Skin epidermis (tissue), 12 donors: Measurements from ENCODE around the gene LRRC8E.

ENCODE experiments used
- H3K27ac ChIP-seq, 21 experiments: fragments of 200-600 bp; sonication (generic) in 11 of 21; one replicate each; pipeline ENCODE4 v1.5.0; 2020; ENCODE audit warnings: mild to moderate bottlenecking in 3 of 21, inconsistent platforms in 2 of 21, moderate library complexity in 2 of 21
- H3K4me3 ChIP-seq, 7 experiments: fragments of 200-600 bp; sonication (generic) in 2 of 7; one replicate each; pipeline ENCODE4 v1.5.0; 2020; ENCODE audit warnings: inconsistent platforms in 2 of 7, mild to moderate bottlenecking in 2 of 7, moderate library complexity in 1 of 7

The LRRC8E gene

DNA sequence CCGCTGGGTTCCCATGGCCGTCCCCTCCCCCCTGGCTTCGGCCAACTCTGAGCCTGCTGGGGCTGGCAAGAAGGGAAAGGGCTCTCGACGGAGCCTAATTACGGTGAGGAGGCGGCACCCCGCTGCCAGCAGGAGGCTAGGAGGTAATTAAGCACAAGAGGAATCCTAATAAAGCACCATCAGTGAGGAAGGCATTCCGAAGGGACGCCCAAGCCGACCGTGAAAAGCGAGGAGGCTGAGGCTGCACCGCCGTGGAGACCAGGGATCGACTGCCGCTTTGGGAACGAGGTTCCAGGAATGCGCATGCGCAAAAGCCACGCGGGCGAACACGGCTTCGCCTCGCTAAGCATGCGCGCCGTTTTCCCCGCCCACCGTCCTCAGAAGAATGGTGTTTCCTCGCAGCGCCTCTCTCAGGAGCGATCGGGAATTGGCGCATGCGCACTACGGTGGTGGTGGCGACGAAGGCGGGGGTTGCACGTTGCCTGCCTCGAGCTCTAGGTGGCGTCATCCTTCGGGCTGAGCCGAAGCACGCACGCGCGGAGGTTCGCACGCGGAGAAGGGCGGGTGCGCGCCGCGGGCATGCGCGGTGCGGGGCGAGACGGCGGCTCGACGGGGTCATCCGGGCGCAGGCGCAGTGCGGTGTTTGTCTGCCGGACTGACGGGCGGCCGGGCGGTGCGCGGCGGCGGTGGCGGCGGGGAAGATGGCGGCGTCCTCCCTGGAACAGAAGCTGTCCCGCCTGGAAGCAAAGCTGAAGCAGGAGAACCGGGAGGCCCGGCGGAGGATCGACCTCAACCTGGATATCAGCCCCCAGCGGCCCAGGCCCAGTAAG, 15.1 kb downstream of the LRRC8E start, which contains the start of gene MAP2K7:
Gene MAP2K7 (plus strand): TSS at position 634 of the 830 bp plus-strand sequence. CDS start 68 bp downstream, at position 702.
- H3K27ac ChIP-seq: peak within 1 kb of the TSS; percentile 64 to 95 (median 91)

GRCh38 chr19:7904074-7905020, 16.0 kb downstream of the LRRC8E start:
- peak overlapping the region; percentile 61 to 91 (median 83) for H3K4me3 ChIP-seq
- peak overlapping the region; percentile 28 to 95 (median 89) for H3K27ac ChIP-seq

More for the DNA sequence above, 15.1 kb downstream of the LRRC8E start, which contains the start of gene MAP2K7:
- peak within 1 kb of the TSS; percentile 61 to 91 (median 83) for H3K4me3 ChIP-seq

- H3K4me3 ChIP-seq: peak overlapping the region in 2 of 7 experiments; percentile 88 to 91
These were observed 17.0 kb downstream of the LRRC8E start for GRCh38 chr19:7905268-7905667.

GRCh38 chr19:7905859-7906258, 17.5 kb downstream of the LRRC8E start:
- Histone ChIP-seq H3K27ac (no peak overlapping the region), H3K4me3 (no peak overlapping the region)

More at GRCh38 chr19:7905268-7905667, 17.0 kb downstream of the LRRC8E start:
- H3K27ac ChIP-seq: peak overlapping the region in 1 of 21 experiments; percentile 90

DNA sequence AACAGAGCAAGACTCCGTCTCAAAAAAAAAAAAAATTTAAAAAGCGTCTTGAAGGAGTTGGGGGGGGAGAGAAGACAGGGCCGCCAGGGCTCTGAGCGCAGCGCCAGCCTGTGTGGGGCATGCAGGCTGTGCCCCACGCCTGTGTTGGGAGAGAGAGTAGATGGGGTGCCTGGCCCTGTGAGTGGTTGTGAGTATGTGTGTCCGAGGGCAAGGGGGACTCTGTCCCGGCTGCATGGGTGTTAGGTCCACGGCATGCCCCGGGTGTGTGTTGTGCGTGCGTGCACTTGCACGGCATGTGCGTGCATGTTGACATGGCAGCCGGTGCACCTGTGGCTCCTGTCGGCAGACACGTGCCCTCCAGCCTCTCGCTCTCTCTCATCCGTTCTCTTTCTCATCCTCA, 18.8 kb downstream of the LRRC8E start:
- no peak overlapping the region for H3K4me3 ChIP-seq
- H3K27ac ChIP-seq: no peak overlapping the region

GRCh38 chr19:7907544-7907943, 19.2 kb downstream of the LRRC8E start:
- no peak overlapping the region for H3K4me3 ChIP-seq
- H3K27ac ChIP-seq: no peak overlapping the region

DNA sequence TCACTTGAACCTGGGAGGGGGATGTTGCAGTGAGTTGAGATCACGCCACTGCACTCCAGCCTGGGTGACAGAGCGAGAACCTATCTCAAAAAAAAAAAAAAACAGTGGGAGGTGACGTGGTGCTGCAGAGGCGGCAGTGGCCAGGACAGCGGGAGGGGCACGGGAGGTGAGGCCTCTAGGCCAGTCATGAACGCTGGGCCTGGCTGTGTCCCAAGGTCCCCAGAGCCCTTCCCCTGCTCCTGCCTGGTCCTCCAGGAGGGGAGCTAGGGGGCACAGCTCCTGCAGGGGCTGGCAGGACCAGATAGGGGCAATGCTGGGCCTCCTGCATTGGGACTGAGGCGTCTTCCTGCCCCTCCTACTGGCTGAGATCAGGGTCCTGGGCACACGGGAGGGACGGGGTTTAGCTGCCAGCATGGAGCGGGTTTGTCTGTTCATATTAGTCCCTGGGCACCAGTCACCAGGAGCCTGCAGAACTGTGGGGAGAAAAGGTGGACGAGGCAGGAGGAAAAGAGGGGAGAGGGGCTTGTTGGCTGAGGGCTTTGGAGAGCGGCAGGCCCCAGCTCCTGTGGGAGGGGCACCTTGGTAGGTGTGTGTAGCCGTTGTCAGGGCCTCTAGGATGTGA, 19.9 kb downstream of the LRRC8E start:
- H3K27ac ChIP-seq: no peak overlapping the region
- no peak overlapping the region for H3K4me3 ChIP-seq

DNA sequence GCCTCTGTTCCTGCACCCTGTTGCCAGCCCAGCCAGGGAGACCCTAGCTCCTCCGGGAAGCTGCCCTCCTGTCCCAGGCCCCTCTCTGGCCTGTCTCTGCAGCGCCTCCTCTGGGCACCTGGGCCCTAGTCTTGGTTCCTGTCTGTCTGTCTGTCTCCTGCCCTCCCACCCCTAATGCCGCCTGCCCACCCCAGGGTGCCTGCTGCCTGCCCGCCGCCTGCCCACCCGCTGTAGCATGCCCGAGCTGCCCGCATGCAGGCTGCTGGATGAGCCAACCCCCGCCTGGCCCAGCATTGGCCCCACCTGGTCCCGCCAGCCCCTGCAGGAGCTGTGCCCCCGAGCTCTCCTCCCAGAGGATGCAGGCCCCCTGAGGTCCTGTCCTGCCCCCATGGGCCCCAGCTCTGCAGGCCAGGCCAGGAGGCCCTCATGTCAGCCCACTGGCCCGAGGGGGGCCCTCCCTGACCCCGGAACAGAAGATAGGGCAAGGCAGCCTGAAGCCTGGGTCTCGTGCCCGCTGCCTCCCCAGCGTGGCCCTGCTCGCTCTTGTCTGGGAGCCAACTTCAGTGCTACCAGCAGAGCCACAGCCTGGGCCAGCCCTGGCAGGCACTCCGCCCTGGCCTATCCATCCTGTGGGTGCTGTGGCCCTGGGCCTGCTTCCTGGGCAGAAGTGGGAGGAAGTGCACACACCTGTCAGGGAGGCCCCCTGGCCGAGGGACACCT, 20.6 kb downstream of the LRRC8E start:
- no peak overlapping the region for H3K4me3 ChIP-seq
- no peak overlapping the region for H3K27ac ChIP-seq

DNA sequence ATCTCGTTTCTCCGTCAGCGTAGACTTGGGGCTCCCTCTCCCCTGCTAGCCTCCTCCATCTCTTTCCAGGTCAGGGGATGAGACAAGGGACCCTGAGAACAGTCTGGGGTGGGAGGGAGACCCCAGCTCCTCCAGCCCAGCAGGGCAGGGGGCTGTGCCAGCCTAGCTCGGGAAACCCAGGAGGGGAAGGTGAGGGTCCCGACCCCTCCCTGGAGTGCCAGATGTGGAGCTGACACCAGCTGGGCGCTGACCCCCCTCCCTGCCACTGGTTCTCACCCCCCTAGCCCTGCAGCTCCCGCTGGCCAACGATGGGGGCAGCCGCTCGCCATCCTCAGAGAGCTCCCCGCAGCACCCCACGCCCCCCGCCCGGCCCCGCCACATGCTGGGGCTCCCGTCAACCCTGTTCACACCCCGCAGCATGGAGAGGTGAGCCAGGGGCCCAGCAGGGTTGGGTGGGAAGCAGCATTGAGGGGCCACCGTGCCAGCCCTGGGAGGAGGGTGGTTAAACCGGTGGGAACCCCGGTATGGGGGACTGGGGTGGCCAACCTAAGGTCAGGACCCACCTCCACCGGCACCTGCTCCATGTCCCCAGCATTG, 21.3 kb downstream of the LRRC8E start:
- Histone ChIP-seq H3K27ac (no peak overlapping the region), H3K4me3 (no peak overlapping the region)

DNA sequence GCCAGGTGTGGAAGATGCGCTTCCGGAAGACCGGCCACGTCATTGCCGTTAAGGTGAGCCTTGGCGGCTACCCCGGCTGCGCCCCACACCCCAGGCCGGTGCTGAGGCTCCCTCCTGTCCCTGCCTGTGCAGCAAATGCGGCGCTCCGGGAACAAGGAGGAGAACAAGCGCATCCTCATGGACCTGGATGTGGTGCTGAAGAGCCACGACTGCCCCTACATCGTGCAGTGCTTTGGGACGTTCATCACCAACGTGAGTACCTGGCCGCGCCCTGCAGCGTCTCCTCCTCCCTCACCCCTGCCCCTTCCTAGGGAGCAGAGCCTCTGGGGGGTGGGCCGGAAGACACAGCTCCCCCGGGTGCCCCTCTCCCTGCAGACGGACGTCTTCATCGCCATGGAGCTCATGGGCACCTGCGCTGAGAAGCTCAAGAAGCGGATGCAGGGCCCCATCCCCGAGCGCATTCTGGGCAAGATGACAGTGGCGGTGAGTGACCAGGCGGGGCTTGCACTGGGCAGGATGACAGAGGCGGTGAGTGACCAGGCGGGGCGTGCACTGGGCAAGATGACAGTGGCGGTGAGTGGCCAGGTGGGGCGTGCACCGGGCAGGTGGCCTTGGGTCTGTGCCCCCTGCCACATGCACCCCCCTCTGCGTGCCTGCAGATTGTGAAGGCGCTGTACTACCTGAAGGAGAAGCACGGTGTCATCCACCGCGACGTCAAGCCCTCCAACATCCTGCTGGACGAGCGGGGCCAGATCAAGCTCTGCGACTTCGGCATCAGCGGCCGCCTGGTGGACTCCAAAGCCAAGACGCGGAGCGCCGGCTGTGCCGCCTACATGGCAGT, 22.2 kb downstream of the LRRC8E start:
- H3K4me3 ChIP-seq: no peak overlapping the region
- H3K27ac ChIP-seq: no peak overlapping the region

GRCh38 chr19:7911508-7912143, 23.3 kb downstream of the LRRC8E start:
- Histone ChIP-seq H3K27ac (no peak overlapping the region), H3K4me3 (no peak overlapping the region)

DNA sequence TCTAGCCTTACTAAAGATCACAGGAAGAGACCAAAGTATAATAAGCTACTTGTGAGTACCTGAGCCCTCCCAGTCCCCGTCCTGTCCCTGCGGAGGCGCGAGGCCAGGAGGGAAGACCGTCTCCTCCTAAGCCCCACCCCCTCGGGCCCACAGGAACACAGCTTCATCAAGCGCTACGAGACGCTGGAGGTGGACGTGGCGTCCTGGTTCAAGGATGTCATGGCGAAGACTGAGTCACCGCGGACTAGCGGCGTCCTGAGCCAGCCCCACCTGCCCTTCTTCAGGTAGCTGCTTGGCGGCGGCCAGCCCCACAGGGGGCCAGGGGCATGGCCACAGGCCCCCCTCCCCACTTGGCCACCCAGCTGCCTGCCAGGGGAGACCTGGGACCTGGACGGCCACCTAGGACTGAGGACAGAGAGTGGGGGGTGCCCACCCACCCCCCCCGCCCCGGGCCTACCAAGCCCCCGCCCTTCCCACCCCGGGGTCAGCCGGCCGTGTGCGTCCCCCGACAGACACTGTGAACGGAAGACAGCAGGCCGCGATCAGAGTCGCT, 23.9 kb downstream of the LRRC8E start:
- Histone ChIP-seq H3K4me3 (no peak overlapping the region), H3K27ac (no peak overlapping the region)

DNA sequence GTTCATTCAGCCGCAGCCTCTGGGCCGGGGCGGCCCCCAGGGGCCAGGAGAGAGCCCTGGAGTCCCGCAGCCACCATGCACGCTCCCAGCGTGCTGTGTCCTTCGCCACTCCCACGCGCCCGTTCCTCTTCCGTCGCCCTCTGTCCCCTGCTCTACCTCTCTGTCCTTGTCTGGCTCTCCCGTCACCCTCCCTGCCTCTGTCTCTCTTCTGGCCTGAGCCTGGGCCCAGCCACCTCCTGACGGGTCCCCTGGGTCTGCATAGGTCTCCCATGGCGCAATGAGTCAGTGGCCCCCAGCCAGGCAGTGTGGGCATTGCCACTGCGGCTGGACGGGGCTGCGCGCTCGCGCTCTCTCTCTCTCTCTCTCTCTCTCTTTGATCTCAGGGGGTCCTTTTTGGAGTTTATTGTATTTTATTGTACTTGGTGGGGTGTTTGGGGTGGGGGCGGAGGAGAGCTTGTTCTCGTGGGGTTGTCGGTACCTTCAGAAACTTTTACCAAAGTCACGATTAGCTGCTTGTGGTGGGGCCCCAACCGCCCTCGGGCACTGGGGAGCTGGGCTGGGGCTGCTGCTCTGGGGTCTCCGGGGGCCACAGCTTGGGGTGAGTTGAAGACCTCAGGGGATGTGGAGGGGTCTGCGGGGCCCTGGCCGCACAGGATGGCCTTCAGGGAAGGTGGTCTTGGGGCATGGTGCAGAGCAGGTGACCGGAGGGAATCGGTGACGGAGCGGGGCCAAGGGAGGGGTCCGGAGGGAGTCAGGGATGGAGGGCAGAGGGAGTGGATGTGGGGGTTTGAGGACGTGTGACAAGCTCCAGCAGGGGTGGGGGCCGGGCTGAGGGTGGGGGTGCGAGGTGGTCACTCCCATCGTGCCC, 24.6 kb downstream of the LRRC8E start:
- H3K4me3 ChIP-seq: no peak overlapping the region
- H3K27ac ChIP-seq: no peak overlapping the region

DNA sequence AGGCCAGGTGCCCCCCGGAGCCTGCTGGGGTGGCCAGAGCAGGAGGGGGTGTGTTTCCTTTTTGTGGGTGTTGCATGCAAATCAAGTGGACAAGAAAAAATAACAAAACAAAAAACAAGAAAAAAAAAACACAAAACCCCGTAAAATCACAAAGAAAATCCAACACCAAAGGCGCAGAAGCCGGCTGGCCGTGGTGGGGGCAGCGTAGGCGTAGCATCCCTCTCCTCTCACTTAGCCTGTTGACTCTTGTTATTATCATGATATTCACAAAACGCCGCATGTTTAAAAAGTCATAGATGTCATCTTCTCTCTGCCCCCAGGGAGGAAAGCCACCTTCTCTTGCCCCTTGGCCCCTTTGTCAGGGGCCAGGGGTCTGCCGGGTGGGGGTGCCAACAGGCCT, 25.3 kb downstream of the LRRC8E start:
- Histone ChIP-seq H3K27ac (no peak overlapping the region), H3K4me3 (no peak overlapping the region)

DNA sequence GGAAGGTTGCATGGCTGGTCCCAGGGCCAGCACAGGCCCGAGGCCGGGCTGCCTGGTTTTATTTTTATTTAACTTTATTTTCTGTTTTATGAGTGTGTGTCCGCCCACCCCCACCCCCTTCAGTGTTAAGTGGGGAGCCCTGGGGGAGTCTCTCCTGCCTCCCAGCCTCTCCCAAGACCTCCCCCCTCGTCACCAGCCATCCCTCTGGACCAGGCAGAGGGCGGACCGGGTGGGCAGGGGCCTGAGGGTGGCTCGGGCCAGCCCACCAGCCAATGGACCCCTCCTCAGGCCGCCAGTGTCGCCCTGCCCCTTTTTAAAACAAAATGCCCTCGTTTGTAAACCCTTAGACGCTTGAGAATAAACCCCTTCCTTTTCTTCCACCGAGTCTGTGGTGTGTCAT, 25.8 kb downstream of the LRRC8E start:
- Histone ChIP-seq H3K27ac (no peak overlapping the region), H3K4me3 (no peak overlapping the region)

DNA sequence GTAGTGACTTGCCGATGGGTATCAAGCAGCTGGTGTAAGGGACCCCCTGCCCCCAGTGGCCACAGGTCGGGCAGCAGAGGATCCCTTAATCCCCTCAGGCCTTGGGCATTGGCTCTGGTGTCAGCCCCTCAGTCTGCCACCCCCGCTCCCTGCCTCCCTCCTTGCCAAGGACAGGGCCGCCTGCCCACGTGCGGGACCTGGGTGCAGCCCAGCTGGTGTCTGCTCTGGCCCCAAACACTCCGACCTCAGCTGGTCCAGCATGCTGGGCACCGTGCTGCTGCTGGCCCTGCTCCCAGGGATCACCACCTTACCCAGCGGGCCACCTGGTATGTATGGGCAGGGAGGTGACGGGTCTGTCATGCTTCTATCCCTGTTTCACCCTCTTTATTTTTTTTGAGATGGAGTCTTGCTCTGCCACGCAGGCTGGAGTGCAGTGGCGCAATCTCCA, 26.3 kb downstream of the LRRC8E start, which contains the start of gene TGFBR3L:
Gene TGFBR3L (plus strand): TSS at position 233 of the 448 bp plus-strand sequence.
- Histone ChIP-seq H3K4me3 (no peak within 1 kb of the TSS), H3K27ac (no peak within 1 kb of the TSS)
